ENCODE results near the gene DACT3.

DACT3 gene

DNA sequence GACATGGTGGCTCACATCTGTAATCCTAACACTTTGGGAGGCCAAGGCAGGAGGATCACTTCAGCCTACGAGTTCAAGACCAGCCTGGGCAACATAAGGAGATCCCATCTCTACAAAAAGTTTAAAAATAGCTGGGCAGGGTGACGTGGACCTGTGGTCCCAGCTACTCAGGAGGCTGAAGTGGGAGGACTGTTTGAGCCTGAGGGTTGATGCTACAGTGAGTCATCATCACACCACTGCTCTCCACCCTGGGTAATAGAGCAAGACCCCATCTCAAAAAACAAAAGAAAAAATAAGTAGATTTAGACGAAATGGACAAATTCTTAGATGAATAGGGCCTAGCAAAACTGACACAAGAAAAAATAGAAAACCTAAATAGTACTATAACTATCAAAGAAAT lies 14.6 kb downstream of the DACT3 start:
- TF ChIP-seq, protein P1, sequence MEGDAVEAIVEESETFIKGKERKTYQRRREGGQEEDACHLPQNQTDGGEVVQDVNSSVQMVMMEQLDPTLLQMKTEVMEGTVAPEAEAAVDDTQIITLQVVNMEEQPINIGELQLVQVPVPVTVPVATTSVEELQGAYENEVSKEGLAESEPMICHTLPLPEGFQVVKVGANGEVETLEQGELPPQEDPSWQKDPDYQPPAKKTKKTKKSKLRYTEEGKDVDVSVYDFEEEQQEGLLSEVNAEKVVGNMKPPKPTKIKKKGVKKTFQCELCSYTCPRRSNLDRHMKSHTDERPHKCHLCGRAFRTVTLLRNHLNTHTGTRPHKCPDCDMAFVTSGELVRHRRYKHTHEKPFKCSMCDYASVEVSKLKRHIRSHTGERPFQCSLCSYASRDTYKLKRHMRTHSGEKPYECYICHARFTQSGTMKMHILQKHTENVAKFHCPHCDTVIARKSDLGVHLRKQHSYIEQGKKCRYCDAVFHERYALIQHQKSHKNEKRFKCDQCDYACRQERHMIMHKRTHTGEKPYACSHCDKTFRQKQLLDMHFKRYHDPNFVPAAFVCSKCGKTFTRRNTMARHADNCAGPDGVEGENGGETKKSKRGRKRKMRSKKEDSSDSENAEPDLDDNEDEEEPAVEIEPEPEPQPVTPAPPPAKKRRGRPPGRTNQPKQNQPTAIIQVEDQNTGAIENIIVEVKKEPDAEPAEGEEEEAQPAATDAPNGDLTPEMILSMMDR (IDR thresholded peaks at IDR 0.05; ENCODE audit: low read depth, low read length, missing control alignments), result no peak
- DNase-seq (ENCODE audit: extremely low read depth, low read depth), result no peak
- H3K4me3 ChIP-seq (replicated peaks; ENCODE audit: low read depth, low read length), result no peak overlapping the region

DNA sequence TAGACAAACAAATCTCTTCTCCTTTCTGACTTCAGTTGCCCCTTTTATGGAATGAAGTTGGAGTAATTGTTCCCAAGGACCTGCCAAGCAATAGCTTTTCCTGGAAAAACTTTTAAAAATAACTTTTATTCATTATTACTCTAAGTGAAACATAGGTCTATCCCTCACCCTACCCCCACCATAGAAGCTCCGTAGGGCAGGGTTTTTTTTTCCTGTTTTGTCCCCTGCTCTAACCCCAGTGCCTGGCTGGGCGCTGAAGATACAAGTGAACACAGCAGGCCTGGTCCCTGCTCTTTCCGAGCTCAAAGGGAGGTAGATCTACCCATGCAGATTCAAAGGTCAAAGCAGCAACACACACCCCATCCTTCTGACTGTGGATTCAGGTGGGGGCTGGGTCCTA lies 16.3 kb downstream of the DACT3 start:
- DNase-seq (ENCODE audit: extremely low read depth, low read depth), result no peak
- TF ChIP-seq, protein P1 (IDR thresholded peaks at IDR 0.05; ENCODE audit: low read depth, low read length, missing control alignments), result no peak

DNA sequence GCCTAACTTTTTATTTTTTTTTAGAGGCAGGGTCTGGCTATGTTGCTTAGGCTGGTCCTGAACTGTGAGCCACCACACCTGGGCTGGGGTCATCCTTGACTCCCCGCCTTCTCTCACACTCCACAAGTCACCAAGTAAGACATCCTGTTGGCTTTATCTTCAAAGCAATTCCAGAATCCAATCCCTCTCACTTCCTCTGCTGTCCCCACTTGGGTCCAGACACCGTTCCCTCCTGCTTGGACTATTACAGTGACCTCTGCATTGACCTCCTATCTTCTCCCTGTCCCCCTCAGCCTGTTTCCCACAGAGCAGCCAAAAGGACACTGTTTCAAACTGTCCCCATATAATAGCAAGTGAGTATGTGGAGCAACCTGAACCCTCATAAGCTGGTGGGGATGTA lies 20.3 kb downstream of the DACT3 start:
- TF ChIP-seq, protein P1 (IDR thresholded peaks at IDR 0.05; ENCODE audit: low read depth, low read length, missing control alignments), result no peak
- no peak for DNase-seq (ENCODE audit: extremely low read depth, low read depth)

More for the DNA sequence above, 16.3 kb downstream of the DACT3 start:
- no peak overlapping the region for H3K4me3 ChIP-seq (replicated peaks; ENCODE audit: low read depth, low read length)

DNA sequence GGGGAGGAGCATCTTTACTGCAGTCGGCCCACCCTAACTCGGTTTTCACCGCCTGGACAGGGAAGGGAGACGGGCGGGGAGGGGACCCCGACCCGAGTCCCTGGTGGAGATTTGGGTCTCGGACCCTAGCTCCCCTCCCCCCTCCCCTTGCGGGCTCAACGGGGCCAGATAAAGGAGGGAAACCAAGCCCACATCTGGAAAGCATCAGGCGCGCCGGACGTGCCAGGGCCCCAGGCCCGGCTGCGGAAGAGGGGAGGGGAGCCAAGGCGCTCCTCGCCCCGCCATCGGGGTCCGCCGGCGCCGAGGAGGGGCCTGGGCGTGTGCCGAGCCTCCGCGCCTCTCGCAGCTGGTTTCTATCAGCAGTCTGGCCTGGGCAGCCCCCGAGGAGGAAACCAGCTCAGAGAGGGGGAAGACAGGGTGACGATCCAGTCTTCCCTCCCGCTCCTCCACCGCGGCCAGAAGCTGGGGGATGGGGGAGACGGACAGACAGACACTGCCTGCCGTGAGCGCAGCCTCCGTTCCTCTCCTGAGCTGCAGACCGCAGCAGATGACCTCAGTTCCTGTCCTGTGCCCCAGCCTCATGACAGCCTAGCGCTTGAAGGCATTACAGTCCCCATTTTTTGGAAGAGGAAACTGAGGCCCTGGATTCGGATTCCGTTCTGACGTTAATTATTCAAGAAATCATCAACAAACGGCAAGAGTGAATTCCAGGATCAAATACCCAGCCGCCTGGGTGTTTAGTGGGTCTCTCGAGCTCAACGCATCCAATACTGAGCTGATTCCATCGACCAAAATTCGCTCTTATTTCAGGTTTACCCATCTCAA lies 21.4 kb downstream of the DACT3 start:
- peak; percentile 71 for DNase-seq (ENCODE audit: extremely low read depth, low read depth)
- TF ChIP-seq, protein P1 (IDR thresholded peaks at IDR 0.05; ENCODE audit: low read depth, low read length, missing control alignments), result no peak
- H3K4me3 ChIP-seq (replicated peaks; ENCODE audit: low read depth, low read length), result peak overlapping the region; percentile 40

More for the DNA sequence above, 20.3 kb downstream of the DACT3 start:
- no peak overlapping the region for H3K4me3 ChIP-seq (replicated peaks; ENCODE audit: low read depth, low read length)

DNA sequence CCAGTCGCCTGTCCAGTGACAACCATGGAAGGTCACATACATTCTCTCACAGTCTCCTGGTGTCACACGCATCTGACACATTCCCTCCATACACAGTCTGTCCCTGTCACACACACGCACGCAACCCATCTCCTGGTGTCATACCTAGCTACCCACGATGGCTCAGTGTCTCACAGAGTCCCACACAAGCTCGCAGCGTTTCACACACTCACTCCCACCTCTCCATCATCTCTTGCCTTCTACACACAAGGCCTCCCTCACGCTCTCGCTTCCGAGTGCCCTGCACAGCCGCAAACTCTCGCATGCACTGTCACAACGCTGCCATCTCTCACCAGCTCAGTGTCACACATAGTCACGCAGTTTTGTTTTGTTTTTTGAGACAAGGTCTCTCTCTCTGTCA lies 23.8 kb downstream of the DACT3 start:
- TF ChIP-seq, protein P1 (IDR thresholded peaks at IDR 0.05; ENCODE audit: low read depth, low read length, missing control alignments), result no peak
- no peak for DNase-seq (ENCODE audit: extremely low read depth, low read depth)
- H3K4me3 ChIP-seq (replicated peaks; ENCODE audit: low read depth, low read length), result no peak overlapping the region

DNA sequence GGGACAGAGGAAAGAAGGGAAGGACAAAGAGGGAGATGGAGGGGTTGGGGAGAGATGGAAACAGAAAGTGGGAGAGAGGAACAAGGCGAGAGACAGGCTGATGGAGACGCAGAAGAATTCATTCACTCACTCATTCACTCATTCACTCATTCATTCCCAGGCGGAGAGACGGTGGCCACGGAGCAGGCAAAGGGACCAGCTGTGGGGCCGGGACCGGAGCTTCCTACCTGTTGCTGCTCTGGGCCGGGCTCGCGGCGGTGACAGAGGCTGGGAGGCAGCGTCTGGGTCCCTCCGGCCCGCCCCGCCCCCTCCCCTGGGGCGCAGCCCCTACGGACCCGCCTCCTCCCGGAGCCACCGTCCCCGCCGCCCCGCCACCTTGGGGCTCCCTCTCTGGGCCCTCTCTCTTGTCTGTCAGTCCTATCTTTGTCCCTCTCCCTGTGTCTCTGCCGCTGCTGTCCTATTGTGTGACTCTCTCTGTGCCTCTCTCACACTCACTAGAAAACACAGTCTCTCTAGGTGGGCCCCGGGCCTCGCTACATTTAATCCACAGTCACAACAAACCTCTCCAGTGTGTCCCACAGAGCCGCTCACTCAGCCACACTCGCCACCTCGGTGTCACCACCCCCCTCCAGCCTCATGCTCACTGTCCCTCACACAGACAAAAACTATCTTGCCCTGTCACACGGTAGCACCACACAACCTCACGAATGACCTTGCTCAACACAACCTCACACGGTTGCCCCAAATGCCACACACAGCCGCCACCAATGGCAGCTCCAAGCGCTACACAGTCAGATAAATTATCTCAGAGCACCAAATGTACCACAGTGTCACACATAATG lies 24.8 kb downstream of the DACT3 start, which contains the start of gene GNG8:
Gene GNG8, minus strand, starts transcription at position 283 of the 842 bp plus-strand sequence. CDS start 1,520 bp downstream, outside the sequence.
- DNase-seq (ENCODE audit: extremely low read depth, low read depth), result no peak
- H3K4me3 ChIP-seq (replicated peaks; ENCODE audit: low read depth, low read length), result no peak within 1 kb of the TSS
- TF ChIP-seq, protein P1 (IDR thresholded peaks at IDR 0.05; ENCODE audit: low read depth, low read length, missing control alignments), result no peak
